ENCODE data around the gene MYO7B. TPM values are rescaled to one million over a fixed set of nuclear protein-coding genes. Genes with fewer than 3 reads are reported as not detected.

The MYO7B gene
- total and polyA plus RNA-seq, 9 of the 15 experiments (the other 6 are each of a cell fraction or from before 2014, with no cell fraction given): 0.08 TPM; not detected in 8

- TF ChIP-seq, protein P1, sequence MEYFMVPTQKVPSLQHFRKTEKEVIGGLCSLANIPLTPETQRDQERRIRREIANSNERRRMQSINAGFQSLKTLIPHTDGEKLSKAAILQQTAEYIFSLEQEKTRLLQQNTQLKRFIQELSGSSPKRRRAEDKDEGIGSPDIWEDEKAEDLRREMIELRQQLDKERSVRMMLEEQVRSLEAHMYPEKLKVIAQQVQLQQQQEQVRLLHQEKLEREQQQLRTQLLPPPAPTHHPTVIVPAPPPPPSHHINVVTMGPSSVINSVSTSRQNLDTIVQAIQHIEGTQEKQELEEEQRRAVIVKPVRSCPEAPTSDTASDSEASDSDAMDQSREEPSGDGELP (CRISPR knock-in tag; IDR thresholded peaks at IDR 0.05; ENCODE audit: borderline replicate concordance): peak; percentile 44; the same call in 1 of the 2 replicates
- TF ChIP-seq, protein P2, sequence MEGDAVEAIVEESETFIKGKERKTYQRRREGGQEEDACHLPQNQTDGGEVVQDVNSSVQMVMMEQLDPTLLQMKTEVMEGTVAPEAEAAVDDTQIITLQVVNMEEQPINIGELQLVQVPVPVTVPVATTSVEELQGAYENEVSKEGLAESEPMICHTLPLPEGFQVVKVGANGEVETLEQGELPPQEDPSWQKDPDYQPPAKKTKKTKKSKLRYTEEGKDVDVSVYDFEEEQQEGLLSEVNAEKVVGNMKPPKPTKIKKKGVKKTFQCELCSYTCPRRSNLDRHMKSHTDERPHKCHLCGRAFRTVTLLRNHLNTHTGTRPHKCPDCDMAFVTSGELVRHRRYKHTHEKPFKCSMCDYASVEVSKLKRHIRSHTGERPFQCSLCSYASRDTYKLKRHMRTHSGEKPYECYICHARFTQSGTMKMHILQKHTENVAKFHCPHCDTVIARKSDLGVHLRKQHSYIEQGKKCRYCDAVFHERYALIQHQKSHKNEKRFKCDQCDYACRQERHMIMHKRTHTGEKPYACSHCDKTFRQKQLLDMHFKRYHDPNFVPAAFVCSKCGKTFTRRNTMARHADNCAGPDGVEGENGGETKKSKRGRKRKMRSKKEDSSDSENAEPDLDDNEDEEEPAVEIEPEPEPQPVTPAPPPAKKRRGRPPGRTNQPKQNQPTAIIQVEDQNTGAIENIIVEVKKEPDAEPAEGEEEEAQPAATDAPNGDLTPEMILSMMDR (IDR thresholded peaks at IDR 0.05 in 2 of 3, conservative IDR thresholded peaks at IDR 0.05 in 1 of 3; ENCODE audit: insufficient read depth in 2 of 3, low read depth in 1 of 3, low read length in 3 of 3): peak; percentile 96 to 97 (median 97)
- TF ChIP-seq MYC (IDR thresholded peaks at IDR 0.05; ENCODE audit: low read depth, low read length) (peak; percentile 45; the same call in 1 of the 2 replicates), MYC (CRISPR knock-in tag; IDR thresholded peaks at IDR 0.05; ENCODE audit: borderline replicate concordance, low read depth) (no peak), MYNN (IDR thresholded peaks at IDR 0.05) (0 out of 2 replicates have a peak, but pooled peaks have one; percentile 13), MYNN (CRISPR knock-in tag; IDR thresholded peaks at IDR 0.05) (no peak), RB1 (IDR thresholded peaks at IDR 0.05; ENCODE audit: low read depth) (peak; percentile 44; the same call in 1 of the 2 replicates), MAFG (tag; conservative IDR thresholded peaks at IDR 0.05) (no peak), KDM2B (CRISPR knock-in tag; IDR thresholded peaks at IDR 0.05) (no peak), CREM (IDR thresholded peaks at IDR 0.05; ENCODE audit: low read depth) (peak; percentile 41; the same call in 1 of the 2 replicates), CC2D1A (IDR thresholded peaks at IDR 0.05) (peak; percentile 57), DMBX1 (CRISPR knock-in tag; IDR thresholded peaks at IDR 0.05; ENCODE audit: borderline replicate concordance) (no peak), KLF16 (IDR thresholded peaks at IDR 0.05) (0 out of 2 replicates have a peak, but pooled peaks have one; percentile 29), MAZ (CRISPR knock-in tag; conservative IDR thresholded peaks at IDR 0.05 in 1 of 2, IDR thresholded peaks at IDR 0.05 in 1 of 2) (peak in 1 of 2 experiments; percentile 47; a peak in 1 of 4 replicates), CTBP1 (IDR thresholded peaks at IDR 0.05; ENCODE audit: borderline replicate concordance) (0 out of 2 replicates have a peak, but pooled peaks have one; percentile 34), RCOR1 (IDR thresholded peaks at IDR 0.05; ENCODE audit: borderline replicate concordance in 1 of 2, low read depth in 2 of 2, low read length in 2 of 2) (no peak), ZNF224 (CRISPR knock-in tag; IDR thresholded peaks at IDR 0.05) (no peak)
These were observed 55.9 kb downstream of the MYO7B start (continued) for GRCh38 chr2:127591221-127591923.

Measured in K562 (cell line).